T-helper 17 cell (primary cell): ENCODE measurements around the gene SLC17A9. TPM values are rescaled to one million over a fixed set of nuclear protein-coding genes. Genes with fewer than 3 reads are reported as not detected.

Experiments
- ATAC-seq: fragments of 150-1000 bp; cut with Tn5 transposase; 2 replicates; pipeline ENCODE4 v1.10.0; 2021; ENCODE audit warnings: mild to moderate bottlenecking, moderate library complexity
- DNase-seq, 3 donors: peaks; one replicate each; pipeline versions ENCODE4 v3.0.0 to v3.0.0-alpha.2; 2020 to 2021
- H3K9me3 ChIP-seq: one replicate; pipeline ENCODE4 v1.7.0; 2013; ENCODE audit warnings: low read length, mild to moderate bottlenecking; ENCODE audit not compliant: control insufficient read depth, poor library complexity, severe bottlenecking
- H3K27ac Mint-ChIP-seq: one replicate; pipeline ENCODE4 v1.8.0; 2022; ENCODE audit warnings: mild to moderate bottlenecking, moderate library complexity, mixed read lengths
- H3K27me3 Mint-ChIP-seq: one replicate; pipeline ENCODE4 v1.8.0; 2022; ENCODE audit warnings: mixed read lengths
- H3K36me3 Mint-ChIP-seq: one replicate; pipeline ENCODE4 v1.8.0; 2022; ENCODE audit warnings: low read depth, mixed read lengths
- H3K4me1 Mint-ChIP-seq: one replicate; pipeline ENCODE4 v1.8.0; 2022; ENCODE audit warnings: mild to moderate bottlenecking, mixed read lengths
- H3K4me3 Mint-ChIP-seq: one replicate; pipeline ENCODE4 v1.8.0; 2022; ENCODE audit warnings: mild to moderate bottlenecking, moderate library complexity, mixed read lengths
- total RNA-seq, 4 donors: library from RNA in 2 of 4; stranded (reverse) in 2 of 4; gene quantifications; one replicate each; pipeline ENCODE4 v1.2.3 and lab custom pipeline; 2022 to 2026

SLC17A9 gene
- total RNA-seq, 2 donors from 2014 or later: 0.89 to 2.4 TPM

GRCh38 chr20:62937268-62938104 is 15.0 kb upstream of the SLC17A9 start:
- peak overlapping the region; percentile 91 for H3K27ac Mint-ChIP-seq
- no peaks in the 10 kb centered on the region for H3K36me3 Mint-ChIP-seq
- ATAC-seq (peak; percentile 92), DNase-seq (peak; percentile 96 to 97 (median 96))
- no peaks in the 10 kb centered on the region for H3K27me3 Mint-ChIP-seq
- H3K4me3 Mint-ChIP-seq: peak overlapping the region; percentile 98
- peaks cover 36% of the 10 kb centered on the region for H3K4me1 Mint-ChIP-seq
- no peaks in the 10 kb centered on the region for H3K9me3 ChIP-seq

GRCh38 chr20:62938105-62938888 is 14.2 kb upstream of the SLC17A9 start, which contains the start of gene GID8:
GID8 (plus strand) TSS chr20:62938147; CDS start chr20:62941503, 3,356 bp downstream.
- H3K36me3 Mint-ChIP-seq: no peaks in the 10 kb centered on the region
- DNase-seq: peak in 1 of 3 donors; percentile 7

GRCh38 chr20:62940875-62941274 is 11.6 kb upstream of the SLC17A9 start:
- Mint-ChIP-seq H3K4me1 (peaks cover 34% of the 10 kb centered on the region), H3K36me3 (no peaks in the 10 kb centered on the region), H3K27ac (no peak overlapping the region), H3K27me3 (no peaks in the 10 kb centered on the region), H3K4me3 (peak overlapping the region; percentile 55)
- DNase-seq (no peak), ATAC-seq (no peak)
- H3K9me3 ChIP-seq: no peaks in the 10 kb centered on the region

More at GRCh38 chr20:62938105-62938888, 14.2 kb upstream of the SLC17A9 start, which contains the start of gene GID8:
- H3K4me3 Mint-ChIP-seq: peak within 1 kb of the TSS; percentile 98
- H3K9me3 ChIP-seq: no peaks in the 10 kb centered on the region
- peak; percentile 57 for ATAC-seq
- H3K4me1 Mint-ChIP-seq: peaks cover 32% of the 10 kb centered on the region
- no peaks in the 10 kb centered on the region for H3K27me3 Mint-ChIP-seq
- H3K27ac Mint-ChIP-seq: peak within 1 kb of the TSS; percentile 91

GRCh38 chr20:62941792-62942191 is 10.7 kb upstream of the SLC17A9 start:
- DNase-seq (no peak), ATAC-seq (no peak)
- Mint-ChIP-seq H3K36me3 (no peaks in the 10 kb centered on the region), H3K27ac (peak overlapping the region; percentile 21), H3K27me3 (no peaks in the 10 kb centered on the region), H3K4me1 (peaks cover 33% of the 10 kb centered on the region), H3K4me3 (no peak overlapping the region)
- H3K9me3 ChIP-seq: no peaks in the 10 kb centered on the region

- no peaks in the 10 kb centered on the region for H3K36me3 Mint-ChIP-seq
- no peak for DNase-seq
Measured at GRCh38 chr20:62942456-62942855, 10.1 kb upstream of the SLC17A9 start.

GRCh38 chr20:62943396-62943795 is 9.1 kb upstream of the SLC17A9 start:
- no peak for ATAC-seq
- no peaks in the 10 kb centered on the region for H3K9me3 ChIP-seq
- Mint-ChIP-seq H3K4me1 (peaks cover 30% of the 10 kb centered on the region), H3K27me3 (no peaks in the 10 kb centered on the region), H3K4me3 (no peak overlapping the region), H3K27ac (no peak overlapping the region), H3K36me3 (no peaks in the 10 kb centered on the region)
- no peak for DNase-seq

More at GRCh38 chr20:62942456-62942855, 10.1 kb upstream of the SLC17A9 start:
- Mint-ChIP-seq H3K27ac (no peak overlapping the region), H3K4me3 (no peak overlapping the region), H3K27me3 (no peaks in the 10 kb centered on the region), H3K4me1 (peaks cover 31% of the 10 kb centered on the region)
- ATAC-seq: no peak
- no peaks in the 10 kb centered on the region for H3K9me3 ChIP-seq

GRCh38 chr20:62944184-62944583 is 8.3 kb upstream of the SLC17A9 start:
- no peaks in the 10 kb centered on the region for H3K27me3 Mint-ChIP-seq
- ATAC-seq: no peak
- no peak for DNase-seq
- no peak overlapping the region for H3K4me3 Mint-ChIP-seq
- H3K4me1 Mint-ChIP-seq: peaks cover 23% of the 10 kb centered on the region
- peak overlapping the region; percentile 54 for H3K27ac Mint-ChIP-seq
- no peaks in the 10 kb centered on the region for H3K9me3 ChIP-seq
- H3K36me3 Mint-ChIP-seq: no peaks in the 10 kb centered on the region

- Mint-ChIP-seq H3K27ac (no peak overlapping the region), H3K4me1 (peaks cover 19% of the 10 kb centered on the region), H3K4me3 (no peak overlapping the region), H3K27me3 (no peaks in the 10 kb centered on the region), H3K36me3 (no peaks in the 10 kb centered on the region)
- H3K9me3 ChIP-seq: no peaks in the 10 kb centered on the region
- DNase-seq (no peak), ATAC-seq (no peak)
Measured at GRCh38 chr20:62944746-62945145, 7.8 kb upstream of the SLC17A9 start.

- Mint-ChIP-seq H3K27ac (no peak overlapping the region), H3K36me3 (no peaks in the 10 kb centered on the region), H3K4me3 (no peak overlapping the region), H3K27me3 (no peaks in the 10 kb centered on the region), H3K4me1 (peaks cover 18% of the 10 kb centered on the region)
- no peaks in the 10 kb centered on the region for H3K9me3 ChIP-seq
- ATAC-seq: no peak
- DNase-seq: no peak
Measured at GRCh38 chr20:62945771-62946339, 6.7 kb upstream of the SLC17A9 start.

- Mint-ChIP-seq H3K27ac (no peak overlapping the region), H3K27me3 (no peaks in the 10 kb centered on the region), H3K36me3 (no peaks in the 10 kb centered on the region), H3K4me1 (peaks cover 14% of the 10 kb centered on the region), H3K4me3 (no peak overlapping the region)
- DNase-seq (no peak), ATAC-seq (no peak)
- no peaks in the 10 kb centered on the region for H3K9me3 ChIP-seq
Measured at GRCh38 chr20:62946918-62947317, 5.6 kb upstream of the SLC17A9 start.

GRCh38 chr20:62947532-62948300 is 4.8 kb upstream of the SLC17A9 start:
- Mint-ChIP-seq H3K36me3 (no peaks in the 10 kb centered on the region), H3K4me3 (no peak overlapping the region), H3K4me1 (peaks cover 13% of the 10 kb centered on the region), H3K27me3 (no peaks in the 10 kb centered on the region), H3K27ac (no peak overlapping the region)
- ATAC-seq (no peak), DNase-seq (no peak)
- no peaks in the 10 kb centered on the region for H3K9me3 ChIP-seq

GRCh38 chr20:62949153-62949821 is 3.2 kb upstream of the SLC17A9 start:
- ATAC-seq (no peak), DNase-seq (no peak)
- Mint-ChIP-seq H3K27ac (no peak overlapping the region), H3K4me1 (peaks cover 17% of the 10 kb centered on the region), H3K36me3 (no peaks in the 10 kb centered on the region), H3K4me3 (no peak overlapping the region), H3K27me3 (no peaks in the 10 kb centered on the region)
- H3K9me3 ChIP-seq: no peaks in the 10 kb centered on the region
